ENCODE measurements around the gene PRKAA2. TPM values are rescaled to one million over a fixed set of nuclear protein-coding genes. Genes with fewer than 3 reads are reported as not detected.

The PRKAA2 gene
- polyA plus RNA-seq, 1 experiment = 0.70 TPM

DNA sequence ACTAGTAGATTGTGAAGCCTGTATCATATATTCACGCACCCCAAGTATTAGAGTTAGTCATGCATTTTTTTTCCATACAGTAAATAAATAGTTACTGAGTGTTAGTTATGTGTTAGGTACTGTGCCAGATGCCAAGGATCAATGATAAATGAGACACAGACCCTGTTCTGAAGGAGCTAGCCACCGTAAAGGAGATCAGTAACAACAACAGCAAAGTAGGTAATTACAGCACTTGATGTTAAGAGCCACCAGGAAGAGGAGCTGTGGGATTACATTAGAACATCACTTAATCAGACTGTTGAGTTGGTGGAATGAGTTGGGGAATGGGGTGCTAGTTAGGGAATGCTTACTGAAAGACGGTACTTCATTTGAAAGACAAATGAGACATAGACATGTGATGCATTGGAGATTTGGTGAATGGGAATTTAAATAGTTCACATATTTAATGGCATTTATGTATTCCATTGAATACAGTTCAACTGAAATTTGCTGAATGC, 21.0 kb downstream of the PRKAA2 start:
- H3K27me3 ChIP-seq (ENCODE audit: control insufficient read depth, insufficient read depth, low read length) = no peaks in the 10 kb centered on the region
- POLR2A ChIA-PET = no interaction called here
- H3K36me3 ChIP-seq (ENCODE audit: control insufficient read depth, insufficient read depth, low read length) = no peaks in the 10 kb centered on the region
- no peak overlapping the region for H3K4me3 ChIP-seq (ENCODE audit: low read depth, low read length)
- DNase-seq (ENCODE audit: low read depth) = no peak
- no peak for TF ChIP-seq CTCF (IDR thresholded peaks at IDR 0.05; ENCODE audit: insufficient read depth, low read depth, low read length)
- CTCF ChIA-PET = no interaction called here

DNA sequence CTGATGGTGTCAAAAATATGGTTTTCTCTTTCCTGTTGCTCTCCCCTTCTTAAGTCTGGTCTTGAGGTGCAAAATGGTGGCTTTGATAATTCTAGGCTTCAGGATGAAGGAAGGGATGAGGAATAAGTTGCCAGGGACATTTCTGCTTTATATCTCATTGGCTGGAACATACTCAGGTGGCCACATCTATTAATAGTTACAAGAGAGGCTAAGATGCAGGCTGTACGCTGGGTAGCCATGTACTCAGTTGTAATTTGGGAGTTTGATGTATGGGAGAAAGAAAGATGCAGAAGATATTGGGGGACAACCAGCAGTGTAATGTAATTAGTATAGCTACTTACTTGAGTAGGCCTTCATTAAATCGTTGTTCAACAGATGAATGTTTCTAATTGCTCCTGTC, 25.2 kb downstream of the PRKAA2 start:
- POLR2A ChIA-PET = no interaction called here
- CTCF ChIA-PET = no interaction called here
- TF ChIP-seq CTCF (IDR thresholded peaks at IDR 0.05; ENCODE audit: insufficient read depth, low read depth, low read length) = no peak
- Histone ChIP-seq H3K4me3 (ENCODE audit: low read depth, low read length) (no peak overlapping the region), H3K36me3 (ENCODE audit: control insufficient read depth, insufficient read depth, low read length) (no peaks in the 10 kb centered on the region), H3K27me3 (ENCODE audit: control insufficient read depth, insufficient read depth, low read length) (no peaks in the 10 kb centered on the region)
- DNase-seq (ENCODE audit: low read depth) = no peak

DNA sequence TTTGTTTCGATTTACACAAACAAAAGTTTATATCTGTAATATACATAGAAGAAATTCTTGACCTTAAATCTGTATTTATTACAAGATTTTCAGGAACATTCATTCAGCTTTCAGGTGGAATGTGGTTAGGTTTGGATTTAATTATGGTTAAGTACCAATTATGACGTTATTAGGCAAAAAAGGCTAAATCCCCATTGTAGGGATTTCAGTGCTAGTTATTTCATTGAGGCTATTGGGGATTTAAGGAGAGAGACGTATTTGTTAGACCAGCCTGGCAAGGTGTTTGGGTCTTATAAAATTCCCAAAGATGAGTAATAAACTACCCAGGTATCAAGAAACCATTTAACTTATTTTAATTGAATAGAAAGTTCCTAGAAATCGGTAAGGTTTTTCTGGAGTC, 26.0 kb downstream of the PRKAA2 start:
- Histone ChIP-seq H3K4me3 (ENCODE audit: low read depth, low read length) (no peak overlapping the region), H3K27me3 (ENCODE audit: control insufficient read depth, insufficient read depth, low read length) (no peaks in the 10 kb centered on the region), H3K36me3 (ENCODE audit: control insufficient read depth, insufficient read depth, low read length) (no peaks in the 10 kb centered on the region)
- POLR2A ChIA-PET = no interaction called here
- DNase-seq (ENCODE audit: low read depth) = no peak
- CTCF ChIA-PET = no interaction called here
- no peak for TF ChIP-seq CTCF (IDR thresholded peaks at IDR 0.05; ENCODE audit: insufficient read depth, low read depth, low read length)

DNA sequence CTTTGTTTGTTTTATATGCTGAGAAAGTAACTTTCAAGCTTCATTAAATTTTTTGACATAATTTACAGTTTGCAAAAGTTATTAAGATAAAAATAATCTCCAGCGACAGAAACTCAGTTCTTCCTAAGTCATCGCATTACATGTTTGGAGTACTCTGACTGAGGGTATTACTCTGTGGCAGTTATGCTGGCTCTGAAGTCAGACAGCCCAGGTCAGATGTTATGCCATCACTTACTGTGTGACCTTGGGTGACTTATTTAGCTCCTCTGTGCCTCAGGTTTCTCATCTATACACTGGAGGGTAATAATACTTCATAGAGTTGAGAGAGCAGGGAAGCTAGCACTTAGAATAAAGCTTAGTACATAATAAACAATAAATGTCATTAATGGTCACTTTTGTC, 26.4 kb downstream of the PRKAA2 start:
- Histone ChIP-seq H3K36me3 (ENCODE audit: control insufficient read depth, insufficient read depth, low read length) (no peaks in the 10 kb centered on the region), H3K4me3 (ENCODE audit: low read depth, low read length) (no peak overlapping the region), H3K27me3 (ENCODE audit: control insufficient read depth, insufficient read depth, low read length) (no peaks in the 10 kb centered on the region)
- POLR2A ChIA-PET = no interaction called here
- CTCF ChIA-PET = no interaction called here
- DNase-seq (ENCODE audit: low read depth) = no peak
- no peak for TF ChIP-seq CTCF (IDR thresholded peaks at IDR 0.05; ENCODE audit: insufficient read depth, low read depth, low read length)

- POLR2A ChIA-PET = no interaction called here
- Histone ChIP-seq H3K4me3 (ENCODE audit: low read depth, low read length) (no peak overlapping the region), H3K36me3 (ENCODE audit: control insufficient read depth, insufficient read depth, low read length) (no peaks in the 10 kb centered on the region), H3K27me3 (ENCODE audit: control insufficient read depth, insufficient read depth, low read length) (no peaks in the 10 kb centered on the region)
- CTCF ChIA-PET = no interaction called here
- no peak for TF ChIP-seq CTCF (IDR thresholded peaks at IDR 0.05; ENCODE audit: insufficient read depth, low read depth, low read length)
- no peak for DNase-seq (ENCODE audit: low read depth)
Measured at GRCh38 chr1:56672579-56672978, 27.5 kb downstream of the PRKAA2 start.
